Measurements from ENCODE around the gene GNPTAB. TPM values are rescaled to one million over a fixed set of nuclear protein-coding genes. Genes with fewer than 3 reads are reported as not detected.

Gene GNPTAB
- total RNA-seq, 1 donor from 2014 or later, result 25.0 TPM

GRCh38 chr12:101804409-101804808 lies 26.4 kb downstream of the GNPTAB start:
- no peak for DNase-seq (ENCODE audit: low read depth in 2 of 2)

DNA sequence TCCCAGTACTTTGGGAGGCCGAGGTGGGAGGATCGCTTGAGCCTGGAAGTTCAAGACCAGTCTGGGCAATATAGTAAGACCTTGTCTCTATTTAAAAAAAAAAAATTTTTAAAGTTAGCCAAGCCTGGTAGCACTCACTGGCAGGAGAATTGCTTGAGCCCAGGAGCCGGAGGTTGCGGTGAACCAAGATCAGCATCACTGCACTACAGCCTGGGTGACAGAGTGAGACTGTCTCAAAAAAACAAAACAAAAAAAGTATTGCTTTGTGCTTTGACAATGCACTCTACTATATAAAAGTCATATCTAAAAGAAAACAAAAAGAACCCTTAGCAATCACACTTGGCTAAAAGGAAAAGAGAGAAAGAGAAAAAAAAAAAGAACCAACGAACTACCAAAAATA lies 26.8 kb downstream of the GNPTAB start:
- no peak for DNase-seq (ENCODE audit: low read depth in 2 of 2)

- DNase-seq (ENCODE audit: low read depth in 2 of 2), result no peak
Measured at GRCh38 chr12:101802486-101802885, 28.3 kb downstream of the GNPTAB start.

DNA sequence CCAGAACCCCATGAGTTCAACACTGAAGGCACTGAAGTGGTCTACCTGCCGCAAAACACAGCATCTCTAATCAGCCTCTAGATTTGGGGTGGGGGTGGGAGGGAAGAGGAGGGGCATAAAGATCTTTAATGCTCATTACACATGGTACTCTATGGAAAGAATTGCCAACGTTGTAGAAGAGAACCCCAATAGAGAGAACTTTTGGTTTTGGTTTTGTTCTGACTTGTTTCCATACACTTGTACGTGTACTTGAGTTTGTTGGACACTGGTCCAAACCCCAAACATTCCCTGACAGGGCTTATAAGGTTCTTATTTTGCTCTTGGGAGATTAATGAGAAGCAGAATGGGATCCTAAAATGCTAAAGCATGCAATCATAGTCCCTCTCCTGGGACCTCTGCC lies 31.0 kb downstream of the GNPTAB start:
- no peak for DNase-seq (ENCODE audit: low read depth in 2 of 2)

GRCh38 chr12:101795786-101796185 lies 35.0 kb downstream of the GNPTAB start:
- DNase-seq (ENCODE audit: low read depth in 2 of 2), result no peak

GRCh38 chr12:101795013-101795412 lies 35.7 kb downstream of the GNPTAB start:
- DNase-seq (ENCODE audit: low read depth in 2 of 2), result no peak

- no peak for DNase-seq (ENCODE audit: low read depth in 2 of 2)
Measured at GRCh38 chr12:101794574-101794973, 36.2 kb downstream of the GNPTAB start.

DNA sequence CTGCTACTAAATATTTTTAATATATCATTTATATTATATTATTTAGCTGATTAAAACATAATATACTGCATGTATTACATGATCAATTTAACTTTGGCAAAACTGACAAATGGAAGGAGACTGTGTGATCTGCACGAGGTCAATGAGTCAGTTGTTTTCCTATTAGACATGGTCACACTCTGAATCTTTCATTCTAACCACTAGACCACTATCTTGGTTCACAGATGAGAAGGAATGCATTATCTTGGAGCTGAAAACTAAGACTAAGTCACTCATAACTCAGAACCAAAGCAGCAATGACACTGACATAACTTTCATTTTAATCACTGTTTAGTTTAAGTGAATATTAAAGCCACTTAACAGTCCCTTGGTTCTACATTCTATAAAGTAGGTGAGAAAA lies 37.4 kb downstream of the GNPTAB start:
- peak in 1 of 2 donors; percentile 46 for DNase-seq (ENCODE audit: low read depth in 2 of 2)

- DNase-seq (ENCODE audit: low read depth in 2 of 2), result peak; percentile 17 to 56
Measured at GRCh38 chr12:101792046-101792931, 38.5 kb downstream of the GNPTAB start.

GRCh38 chr12:101789171-101789570 lies 41.6 kb downstream of the GNPTAB start:
- DNase-seq (ENCODE audit: low read depth in 2 of 2), result no peak

GRCh38 chr12:101785671-101786070 lies 45.1 kb downstream of the GNPTAB start:
- no peak for DNase-seq (ENCODE audit: low read depth in 2 of 2)

GRCh38 chr12:101784376-101784775 lies 46.4 kb downstream of the GNPTAB start:
- DNase-seq (ENCODE audit: low read depth in 2 of 2), result no peak

DNA sequence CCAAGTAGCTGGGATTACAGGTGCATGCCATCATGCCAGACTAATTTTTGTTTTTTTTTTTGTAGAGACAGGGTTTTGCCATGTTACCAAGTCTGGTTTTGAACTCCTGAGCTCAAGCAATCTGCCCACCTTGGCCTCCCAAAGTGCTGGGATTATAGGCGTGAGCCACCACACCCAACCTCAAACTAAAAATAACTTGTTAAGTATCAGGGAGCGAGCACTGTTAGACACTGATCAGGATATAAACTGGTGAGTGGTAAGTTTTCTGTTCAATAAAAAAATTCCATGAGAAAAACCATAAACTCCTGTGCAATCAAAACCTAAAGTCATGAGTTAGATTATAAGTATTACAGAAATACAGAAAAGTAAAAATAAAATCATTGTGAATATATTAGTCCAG lies 46.9 kb downstream of the GNPTAB start:
- DNase-seq (ENCODE audit: low read depth in 2 of 2), result no peak

GRCh38 chr12:101783150-101783549 lies 47.6 kb downstream of the GNPTAB start:
- DNase-seq (ENCODE audit: low read depth in 2 of 2), result no peak

GRCh38 chr12:101782273-101782731 lies 48.5 kb downstream of the GNPTAB start:
- DNase-seq (ENCODE audit: low read depth in 2 of 2), result no peak

- no peak for DNase-seq (ENCODE audit: low read depth in 2 of 2)
Measured at GRCh38 chr12:101781834-101782233, 48.9 kb downstream of the GNPTAB start.

- DNase-seq (ENCODE audit: low read depth in 2 of 2), result no peak
Measured at GRCh38 chr12:101780599-101780998, 50.2 kb downstream of the GNPTAB start.

- DNase-seq (ENCODE audit: low read depth in 2 of 2), result no peak
Measured at GRCh38 chr12:101779626-101780025, 51.1 kb downstream of the GNPTAB start.

- no peak for DNase-seq (ENCODE audit: low read depth in 2 of 2)
Measured at GRCh38 chr12:101779200-101779599, 51.6 kb downstream of the GNPTAB start.

GRCh38 chr12:101777978-101778377 lies 52.8 kb downstream of the GNPTAB start:
- DNase-seq (ENCODE audit: low read depth in 2 of 2), result no peak

DNA sequence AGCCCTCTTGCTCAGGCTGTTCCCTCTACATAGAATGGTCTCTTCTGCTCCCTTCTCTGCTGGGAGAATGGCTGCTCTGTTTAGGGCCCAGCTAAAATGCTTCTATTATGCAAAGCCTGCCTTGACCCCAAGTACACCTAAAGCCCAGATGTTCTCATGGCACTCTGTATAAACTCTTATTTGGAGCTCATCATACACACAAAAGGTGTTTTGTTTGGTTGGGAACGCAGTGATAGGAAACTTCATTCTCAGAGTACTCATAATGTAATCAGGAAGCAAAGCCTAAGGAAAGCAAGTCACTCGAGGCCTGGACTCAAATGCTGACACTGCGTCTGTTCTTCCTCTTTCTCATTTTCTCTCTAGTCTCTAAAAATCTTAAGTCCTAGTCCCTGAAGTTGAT lies 53.3 kb downstream of the GNPTAB start:
- DNase-seq (ENCODE audit: low read depth in 2 of 2), result peak in 1 of 2 donors; percentile 17

DNA sequence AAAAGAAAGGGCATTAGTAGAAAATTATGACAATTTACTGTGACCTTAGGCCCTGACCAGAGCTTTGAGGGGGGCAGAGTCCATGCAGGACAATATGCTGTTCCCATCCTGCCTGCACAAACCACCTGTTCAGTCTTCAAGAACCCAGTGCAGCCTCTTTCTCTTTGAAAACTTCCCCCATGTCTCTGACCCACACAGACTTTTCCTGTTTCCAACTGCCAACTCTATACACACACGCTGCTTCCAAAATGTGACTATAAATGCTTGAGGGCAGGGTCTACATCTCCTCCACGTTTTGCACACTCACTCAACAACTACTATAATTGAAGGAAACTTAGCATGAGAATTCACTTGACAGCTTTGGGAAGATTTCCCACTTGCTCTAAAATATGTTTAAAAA lies 54.9 kb downstream of the GNPTAB start:
- DNase-seq (ENCODE audit: low read depth in 2 of 2), result no peak

DNA sequence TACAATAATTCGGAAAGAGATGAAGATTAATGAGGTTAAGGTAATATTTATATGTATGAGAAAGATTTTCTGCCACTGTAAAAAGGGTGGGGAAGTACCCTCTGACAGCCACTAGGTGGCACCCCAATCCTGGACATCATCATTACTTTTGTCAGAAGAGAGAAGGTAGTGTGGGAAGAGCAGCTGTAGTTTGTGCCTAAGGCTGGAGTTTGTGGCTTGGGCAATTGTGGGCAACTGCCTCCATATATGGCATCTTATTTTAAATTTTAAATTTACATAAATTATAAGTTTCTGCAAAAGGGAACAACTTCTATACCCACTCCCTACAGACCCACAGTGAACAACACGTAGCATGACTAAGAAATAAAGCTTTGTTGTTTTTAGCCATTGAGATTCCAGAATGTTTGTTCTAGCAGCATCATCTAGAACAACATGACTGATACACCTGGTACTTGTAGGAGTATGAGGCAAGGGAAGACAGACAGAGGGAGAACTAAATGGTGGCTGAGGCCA lies 57.1 kb downstream of the GNPTAB start:
- peak; percentile 82 to 87 for DNase-seq (ENCODE audit: low read depth in 2 of 2)

All from lung microvascular endothelial cell (primary cell).